SU-DHL-6 (cell line): ENCODE results near the gene MEN1.

Source experiments
- CTCF ChIP-seq: fragments of 200-600 bp; sonication (generic); IDR thresholded peaks from one replicate; pipeline ENCODE4 v1.5.1; 2017; ENCODE audit warnings: antibody characterized with exemption, mild to moderate bottlenecking, low read length, moderate library complexity; ENCODE audit not compliant: insufficient read depth, poor library complexity, severe bottlenecking
- EZH2phosphoT487 ChIP-seq: fragments of 200-600 bp; sonication (generic), shearing (Covaris generic); conservative IDR thresholded peaks from 2 replicates; pipeline ENCODE4 v1.6.1; 2018; ENCODE audit warnings: mild to moderate bottlenecking, antibody characterized with exemption, low read length, moderate library complexity, mixed read lengths

- TF ChIP-seq CTCF (no peak), EZH2phosphoT487 (no peak)
Observed at GRCh38 chr11:64762674-64763525, 47.5 kb downstream of the MEN1 start.
